RPMI7951 (cell line): Measurements from ENCODE around the gene RASGEF1B. TPM values are rescaled to one million over a fixed set of nuclear protein-coding genes. Genes with fewer than 3 reads are reported as not detected.

Experiments used
- DNase-seq: peaks from one replicate; pipeline ENCODE4 v3.0.0-alpha.2; 2012; ENCODE audit warnings: low read depth
- total RNA-seq: library from RNA; depleted of rRNA; stranded (reverse); fragments of >200 nt; shearing (Covaris generic); gene quantifications from 2 replicates; pipeline ENCODE4 v1.2.3, GENCODE V29; 2014

RASGEF1B gene
- total RNA-seq, 1 experiment from 2014 or later: not detected

DNA sequence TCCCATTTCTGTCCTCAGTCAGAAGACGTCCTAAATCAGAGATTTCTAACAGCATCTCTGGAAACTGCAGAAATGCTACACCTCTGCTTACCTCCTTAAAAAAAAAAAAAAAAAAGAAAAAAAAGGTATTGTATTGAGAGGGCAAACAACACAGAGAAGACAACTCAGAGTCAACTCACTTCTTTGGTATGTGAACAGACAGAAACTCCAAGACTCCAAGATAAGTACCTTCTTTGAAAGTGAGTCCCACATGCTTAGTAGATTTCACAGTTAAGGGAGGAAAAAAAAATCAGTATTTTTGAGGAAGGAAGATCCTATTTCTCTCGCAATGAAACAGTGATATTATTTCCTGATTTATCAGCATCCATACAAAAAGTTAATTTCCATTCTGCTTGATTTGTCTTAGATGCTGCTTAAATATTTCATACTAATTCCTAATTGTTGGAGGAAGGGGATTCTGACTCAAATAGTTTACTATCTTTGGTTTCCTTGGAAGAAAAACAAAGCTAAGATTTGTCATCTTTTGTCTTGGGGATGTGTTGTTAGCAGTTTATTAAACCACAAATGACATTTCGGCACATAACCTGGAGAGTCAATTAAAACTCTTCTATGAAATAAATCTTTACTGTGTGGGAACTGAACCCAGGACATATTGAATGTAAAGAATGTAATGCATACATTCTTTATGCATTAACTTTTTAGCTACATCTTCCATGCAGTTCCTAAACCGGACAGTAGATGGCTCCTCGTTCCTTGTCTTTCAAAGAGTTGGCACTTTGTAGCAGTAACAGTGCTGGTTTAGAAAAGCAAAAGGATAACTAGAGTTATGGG, 4.7 kb downstream of the RASGEF1B start:
- peak; percentile 50 for DNase-seq

DNA sequence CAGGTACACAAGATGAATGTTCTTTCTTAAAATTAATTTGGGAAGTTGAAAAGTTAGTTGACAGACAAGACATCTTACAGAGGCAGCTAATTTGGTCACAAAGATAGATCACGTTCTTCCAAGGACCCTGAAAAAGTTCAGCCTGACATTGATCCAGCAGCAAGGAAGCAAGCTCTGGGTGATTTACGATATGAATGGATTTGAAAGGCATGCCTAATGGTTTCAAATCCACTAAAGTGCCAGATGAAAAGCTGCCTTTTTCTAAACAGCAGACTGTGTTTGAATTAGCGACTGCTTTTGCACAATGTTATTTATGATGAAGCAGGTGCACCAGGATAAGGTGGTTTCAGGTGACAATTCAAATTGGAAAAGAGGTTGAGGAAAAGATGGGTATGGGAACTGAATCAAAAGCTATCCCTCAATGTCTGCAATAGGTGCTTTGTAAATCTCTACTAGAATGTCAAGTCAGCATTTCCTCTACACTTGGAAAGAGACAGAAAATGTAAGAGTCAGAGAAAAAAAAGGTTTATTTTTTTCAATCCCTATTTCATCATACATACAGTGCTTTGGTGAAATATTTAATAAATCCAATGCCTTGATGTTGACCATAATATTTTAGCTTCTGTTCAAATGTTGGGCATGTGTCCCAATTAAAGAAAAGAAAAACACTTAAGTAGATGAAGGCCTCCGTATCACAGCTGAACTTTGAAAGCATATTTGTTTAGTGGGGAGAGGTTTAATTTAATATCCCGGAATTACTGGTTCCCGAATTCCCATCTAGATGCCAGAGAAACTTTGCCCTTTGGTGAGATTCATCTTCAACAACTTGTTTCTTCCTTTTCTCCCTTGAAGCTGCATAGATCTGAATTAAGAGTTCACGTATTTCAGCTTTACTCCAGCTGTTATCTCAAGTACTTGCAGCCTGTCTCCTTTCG, 6.0 kb downstream of the RASGEF1B start:
- no peak for DNase-seq

DNA sequence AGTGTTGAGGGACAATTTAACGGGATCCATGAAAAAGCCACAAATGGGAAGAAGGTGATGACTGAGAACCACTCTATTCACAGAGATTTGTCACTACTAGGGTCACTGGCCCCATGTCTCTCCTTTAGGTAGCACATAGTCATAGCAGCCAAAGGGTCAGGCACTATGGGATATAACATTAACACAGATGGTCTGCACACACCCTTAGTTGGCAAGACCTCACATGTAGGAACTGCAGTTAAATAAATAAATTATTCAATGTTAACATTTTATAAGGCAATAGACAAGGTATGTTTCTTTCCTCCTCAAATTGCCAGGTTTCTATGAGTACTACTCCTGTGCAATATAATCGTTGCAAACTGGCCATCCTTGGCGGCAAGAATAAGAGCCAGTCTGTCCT, 10.9 kb downstream of the RASGEF1B start:
- no peak for DNase-seq

DNA sequence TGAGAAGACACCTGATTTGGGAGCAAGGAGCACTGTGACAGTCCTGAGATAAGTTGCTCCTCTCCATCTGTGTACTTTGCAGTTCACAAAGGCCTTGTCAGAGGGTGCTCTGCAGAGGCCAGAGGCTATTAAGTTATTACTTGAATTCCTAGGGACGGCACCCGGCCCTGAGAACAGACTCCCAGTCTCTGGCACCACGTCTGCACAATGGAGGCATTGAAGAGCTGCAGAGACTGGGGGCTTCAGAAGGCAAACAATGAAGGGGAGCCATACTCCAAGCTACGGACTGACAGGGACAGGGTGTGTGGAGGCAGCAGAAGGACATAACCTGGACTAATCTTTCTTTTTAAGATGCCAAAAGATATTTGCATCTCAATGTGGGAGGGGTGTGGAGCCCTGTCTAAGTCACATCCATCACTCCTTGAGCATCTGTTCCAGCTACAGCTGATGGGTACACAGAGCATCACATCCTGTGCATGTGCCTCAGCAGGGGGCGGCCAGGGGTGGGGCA, 11.5 kb downstream of the RASGEF1B start:
- DNase-seq: no peak

DNA sequence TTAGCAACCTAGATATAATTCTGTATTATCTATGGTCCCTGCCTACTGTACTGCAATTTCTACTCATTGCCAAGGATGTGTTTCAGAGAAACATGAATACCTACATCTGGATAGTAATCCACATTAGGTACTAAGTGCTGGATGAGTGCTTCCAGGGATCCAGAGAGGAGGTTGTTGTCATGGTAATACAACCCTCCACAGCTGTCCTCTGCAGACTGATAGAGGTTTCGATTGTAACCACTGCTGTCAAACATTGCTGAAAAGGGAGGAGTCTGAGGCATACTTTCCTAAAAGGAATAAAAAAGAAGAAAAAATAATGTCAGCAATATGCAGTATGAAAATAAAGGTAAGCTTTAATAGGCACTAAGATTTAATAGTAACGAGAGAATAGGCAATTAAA, 12.5 kb downstream of the RASGEF1B start:
- no peak for DNase-seq

DNA sequence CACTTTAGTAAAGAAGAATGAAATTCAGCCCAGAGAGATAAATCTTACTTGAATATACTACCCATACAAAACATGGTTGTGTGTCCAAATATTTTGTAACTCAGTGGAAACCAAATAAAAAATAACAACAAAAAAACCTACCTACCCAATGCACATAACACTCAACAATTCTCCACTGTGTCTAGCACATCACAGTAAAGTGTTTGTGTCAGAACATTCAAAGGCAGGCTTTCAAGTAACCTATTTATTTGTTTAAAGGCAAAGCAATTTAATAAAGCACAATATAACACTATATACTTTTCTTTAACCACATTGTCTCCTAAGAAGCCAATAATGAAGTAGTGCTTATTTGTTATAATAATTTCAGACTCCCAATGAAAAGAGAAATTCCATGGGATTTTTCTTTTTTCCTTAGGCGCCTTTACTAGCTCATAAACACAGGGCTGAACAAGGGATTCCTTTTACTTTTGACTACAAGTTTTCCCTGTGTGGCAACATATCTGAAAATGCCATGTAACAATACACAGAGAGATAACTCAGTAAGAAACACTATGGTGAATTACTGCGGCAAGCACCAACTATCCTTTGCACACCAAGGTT, 13.7 kb downstream of the RASGEF1B start:
- no peak for DNase-seq

DNA sequence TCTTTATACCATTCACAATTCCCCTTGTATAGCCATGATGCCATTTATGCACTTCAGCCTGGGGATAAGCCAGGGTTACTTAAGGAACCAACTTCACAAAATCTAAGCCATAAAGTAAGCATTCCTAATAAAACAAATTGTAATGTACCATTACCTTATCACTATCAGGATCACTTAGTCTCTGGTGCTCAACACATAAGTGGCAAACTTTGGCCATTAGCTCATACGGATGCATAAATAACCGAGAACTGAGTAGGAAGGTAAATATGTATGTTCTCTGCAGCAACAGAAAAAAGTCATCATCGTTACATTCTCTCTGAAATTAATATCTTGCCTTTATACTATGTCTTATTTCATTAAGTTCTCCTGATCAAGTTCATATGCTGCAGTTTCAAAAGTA, 14.4 kb downstream of the RASGEF1B start:
- DNase-seq: no peak

DNA sequence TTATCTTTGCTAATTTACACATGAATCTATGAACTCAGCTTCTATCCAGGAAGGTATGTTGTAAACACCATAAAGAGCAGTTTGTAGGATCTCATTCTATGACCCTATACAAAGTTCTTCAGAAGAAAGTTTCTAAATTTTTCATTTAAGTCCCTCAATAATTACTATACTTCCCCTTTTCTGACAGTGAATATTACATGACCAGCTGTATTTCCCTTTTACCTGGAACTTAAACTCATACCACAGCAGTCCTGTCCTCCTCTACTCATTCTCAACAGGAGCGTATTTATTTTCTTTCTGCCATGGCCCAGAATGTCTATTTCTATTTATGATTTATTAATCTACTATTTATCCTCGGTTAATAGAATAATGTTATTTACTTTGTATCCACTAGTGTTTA, 15.8 kb downstream of the RASGEF1B start:
- no peak for DNase-seq

DNA sequence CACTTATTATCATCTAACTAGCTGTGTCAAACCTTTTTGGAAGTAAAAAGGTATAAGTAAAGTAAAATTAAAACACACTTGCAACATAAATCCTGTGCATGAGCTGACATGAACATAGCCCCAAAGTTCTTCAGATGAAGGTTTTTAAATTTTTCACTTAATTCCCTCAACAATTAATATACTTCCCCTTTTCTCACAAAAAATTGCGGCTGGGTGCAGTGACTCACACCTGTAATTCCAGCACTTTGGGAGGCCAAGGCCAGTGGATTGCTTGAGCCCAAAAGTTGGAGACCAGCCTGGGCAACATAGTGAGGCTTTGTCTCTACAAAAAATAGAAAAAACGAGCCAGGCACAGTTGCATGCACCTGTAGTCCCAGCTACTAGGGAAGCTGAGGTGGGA, 16.8 kb downstream of the RASGEF1B start:
- no peak for DNase-seq

DNA sequence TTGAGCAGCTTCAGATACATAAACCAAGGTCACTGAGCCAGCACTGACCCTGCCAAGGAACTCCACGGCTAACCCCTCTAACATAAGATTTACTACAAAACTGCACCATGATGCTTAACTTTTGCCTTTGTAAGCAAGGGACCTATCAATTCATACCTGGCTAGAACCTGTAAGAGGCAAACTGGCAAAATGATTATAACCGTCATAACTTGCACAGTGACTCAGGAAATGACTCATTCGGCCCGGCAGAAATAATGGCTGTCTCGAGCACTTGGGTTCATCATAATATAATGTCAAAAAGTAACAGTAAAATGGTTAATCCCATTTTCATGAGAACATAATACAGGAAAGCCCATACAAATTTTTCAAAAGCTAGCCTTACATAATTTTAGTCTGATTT, 17.2 kb downstream of the RASGEF1B start:
- no peak for DNase-seq

DNA sequence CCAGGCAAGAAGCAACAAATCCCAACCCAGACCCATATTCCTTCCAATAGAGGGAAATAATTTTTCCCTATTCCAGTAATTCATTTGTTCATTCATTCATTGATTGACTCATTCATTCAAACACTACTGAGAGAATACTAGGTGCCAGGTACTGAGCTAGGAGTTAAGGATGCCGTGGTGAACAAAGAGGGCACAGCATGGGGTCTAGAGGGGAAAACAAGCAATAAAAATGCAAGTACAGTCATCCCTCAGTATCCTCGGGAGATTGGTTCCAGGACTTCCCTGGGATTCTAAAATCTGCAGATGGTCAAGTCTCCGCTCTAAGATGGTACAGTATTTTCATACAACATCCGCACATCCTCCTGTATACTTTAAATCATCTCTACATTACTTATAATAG, 18.7 kb downstream of the RASGEF1B start:
- DNase-seq: no peak

DNA sequence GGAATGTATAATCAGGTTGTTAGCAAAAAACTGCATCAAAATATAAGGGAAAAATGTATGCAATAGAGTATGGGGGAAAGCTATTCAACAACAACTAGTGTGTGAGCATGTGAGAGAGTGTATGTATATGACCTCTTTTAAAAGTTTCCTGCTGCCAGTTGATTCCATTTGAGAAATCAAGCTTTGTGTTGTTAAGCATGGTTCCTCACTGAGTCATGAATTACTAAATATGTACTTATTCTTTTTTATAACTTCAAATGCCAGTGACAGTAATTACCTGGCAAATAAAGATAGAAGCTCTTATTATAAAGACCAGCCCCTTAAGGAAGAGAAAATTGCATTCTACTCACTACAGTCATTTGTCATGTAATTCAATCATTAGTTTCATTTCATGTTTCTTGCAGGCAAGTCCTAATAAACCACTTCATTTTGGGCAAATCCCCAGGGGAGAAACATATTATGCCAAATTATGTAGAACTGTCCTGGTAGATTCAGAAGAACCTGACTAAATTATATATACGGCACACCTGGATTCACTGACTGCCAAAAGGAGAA, 19.2 kb downstream of the RASGEF1B start:
- no peak for DNase-seq

DNA sequence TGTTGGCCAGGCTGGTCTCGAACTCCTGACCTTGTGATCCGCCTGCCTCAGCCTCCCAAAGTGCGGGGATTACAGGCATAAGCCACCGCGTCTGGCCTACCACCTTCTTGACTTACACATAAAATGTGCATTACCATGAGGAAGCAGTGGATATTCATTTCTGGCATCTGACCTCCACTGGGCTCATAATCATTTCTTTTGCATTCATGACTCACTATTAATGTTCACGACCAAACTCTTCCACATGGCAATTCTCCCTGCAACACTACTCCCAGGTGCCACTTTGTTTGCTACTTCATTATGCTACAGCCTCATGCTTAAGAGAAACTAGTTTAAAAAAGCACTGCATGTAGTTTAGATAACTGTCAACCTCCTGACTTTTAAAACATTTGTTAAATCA, 22.7 kb downstream of the RASGEF1B start:
- DNase-seq: no peak

DNA sequence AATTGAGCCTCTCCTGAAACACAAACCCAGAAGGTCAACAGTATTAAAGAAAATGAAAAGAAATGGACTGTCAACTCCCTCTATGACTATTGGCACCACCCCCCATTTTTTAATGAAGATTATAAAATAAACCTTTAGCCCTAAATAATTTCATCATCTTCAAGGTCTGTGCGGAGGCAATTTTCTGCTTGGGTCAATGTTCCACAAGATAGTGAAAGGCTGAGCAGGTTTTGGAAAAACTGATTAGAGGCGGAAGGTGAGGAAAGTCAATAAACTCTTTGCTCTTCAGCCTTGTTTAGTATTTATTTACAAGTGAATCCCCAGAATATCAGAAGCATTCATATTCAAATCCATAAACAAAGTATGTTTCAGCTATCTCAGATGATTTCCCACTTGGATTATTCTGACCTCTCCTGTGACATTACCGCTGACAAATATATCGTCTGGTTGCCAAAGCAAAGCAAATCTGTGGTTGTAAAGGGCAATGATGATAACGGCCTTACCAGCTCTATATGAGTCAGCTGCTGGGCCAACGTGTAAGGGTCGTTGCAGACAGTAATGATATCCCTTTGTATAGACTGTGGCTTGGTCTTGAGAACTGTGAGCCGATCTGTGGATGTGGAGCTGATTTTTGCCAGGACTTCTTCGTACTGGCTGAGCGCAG, 24.0 kb downstream of the RASGEF1B start:
- no peak for DNase-seq

DNA sequence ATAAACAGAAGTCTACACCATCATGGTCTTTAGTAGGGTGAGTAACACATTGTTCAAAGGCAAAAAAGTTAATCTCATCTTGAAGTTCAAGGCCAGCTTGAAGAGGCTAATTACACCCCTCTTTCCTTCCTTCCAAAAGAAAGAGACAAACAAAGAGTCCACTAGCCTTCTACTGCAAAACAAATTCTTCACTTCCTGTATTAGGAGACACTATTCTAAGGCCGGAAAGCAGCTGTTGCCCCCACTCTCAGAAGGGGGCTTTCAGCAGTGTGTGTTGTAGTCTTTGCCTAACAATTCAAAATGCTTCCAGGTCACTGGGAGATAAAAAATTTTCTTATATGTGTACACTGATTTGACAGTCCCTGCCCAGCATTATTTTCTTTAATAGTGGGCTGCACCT, 25.1 kb downstream of the RASGEF1B start:
- DNase-seq: no peak

DNA sequence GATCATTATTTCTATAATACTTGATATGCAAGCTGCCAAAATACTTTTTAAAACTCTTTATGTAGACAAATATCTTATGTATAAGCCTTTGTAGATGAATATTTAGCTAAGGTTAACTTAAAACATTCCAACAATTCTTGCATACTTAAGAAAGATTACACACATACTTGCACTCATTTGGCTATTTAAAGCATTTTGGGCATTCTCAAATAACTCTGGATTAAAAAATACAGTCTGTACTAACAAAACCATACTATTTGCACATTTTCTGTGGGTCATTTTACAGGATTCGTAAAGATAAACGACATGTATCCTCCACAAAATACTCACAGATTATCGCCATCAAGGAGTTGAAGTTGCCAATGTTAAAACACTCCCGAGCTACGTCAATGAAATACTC, 26.5 kb downstream of the RASGEF1B start:
- DNase-seq: no peak

DNA sequence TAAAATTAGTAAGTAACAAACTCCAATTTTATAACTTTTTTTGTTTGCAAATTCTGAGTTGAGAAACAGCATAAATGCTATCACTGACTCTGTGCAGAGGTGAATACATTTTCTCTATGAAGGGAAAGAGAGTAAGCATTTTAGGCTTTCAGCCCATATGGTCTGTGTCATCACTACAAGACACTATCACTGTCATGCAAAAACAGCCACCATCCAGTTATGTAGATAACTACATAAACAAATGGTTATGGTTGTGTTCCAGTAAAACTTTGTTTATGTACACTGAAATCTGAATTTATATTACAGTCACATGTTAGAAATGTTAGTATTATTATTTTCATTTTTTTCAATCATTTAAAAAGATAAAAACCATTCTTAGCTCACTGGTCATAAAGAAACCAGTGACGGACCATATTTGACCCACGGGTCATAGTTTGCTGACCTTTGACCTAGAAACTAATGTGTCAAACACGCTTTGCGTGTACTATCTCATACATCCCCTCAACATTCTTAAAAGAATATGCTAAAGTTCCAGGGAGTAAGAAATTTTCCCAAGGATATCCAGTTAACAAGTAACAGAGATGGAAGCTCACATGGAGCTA, 29.1 kb downstream of the RASGEF1B start:
- no peak for DNase-seq

DNA sequence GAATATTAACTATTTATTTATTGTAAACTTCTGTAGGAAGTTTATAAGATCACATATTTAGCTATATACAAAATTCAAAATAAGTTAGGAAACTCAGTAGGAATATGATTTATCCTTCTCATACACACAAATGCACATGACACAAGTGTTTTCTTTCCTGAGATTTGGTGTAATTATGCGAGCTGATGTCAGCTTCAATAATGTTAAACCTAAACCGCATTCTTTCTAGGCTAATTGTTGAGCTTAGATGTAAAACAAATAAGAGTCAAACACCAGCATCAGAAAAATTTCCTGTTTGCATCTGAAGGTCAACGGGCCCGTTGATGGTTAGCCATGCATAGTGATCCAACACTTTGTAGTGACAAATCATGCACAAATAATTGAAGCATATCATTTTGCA, 30.8 kb downstream of the RASGEF1B start:
- no peak for DNase-seq

DNA sequence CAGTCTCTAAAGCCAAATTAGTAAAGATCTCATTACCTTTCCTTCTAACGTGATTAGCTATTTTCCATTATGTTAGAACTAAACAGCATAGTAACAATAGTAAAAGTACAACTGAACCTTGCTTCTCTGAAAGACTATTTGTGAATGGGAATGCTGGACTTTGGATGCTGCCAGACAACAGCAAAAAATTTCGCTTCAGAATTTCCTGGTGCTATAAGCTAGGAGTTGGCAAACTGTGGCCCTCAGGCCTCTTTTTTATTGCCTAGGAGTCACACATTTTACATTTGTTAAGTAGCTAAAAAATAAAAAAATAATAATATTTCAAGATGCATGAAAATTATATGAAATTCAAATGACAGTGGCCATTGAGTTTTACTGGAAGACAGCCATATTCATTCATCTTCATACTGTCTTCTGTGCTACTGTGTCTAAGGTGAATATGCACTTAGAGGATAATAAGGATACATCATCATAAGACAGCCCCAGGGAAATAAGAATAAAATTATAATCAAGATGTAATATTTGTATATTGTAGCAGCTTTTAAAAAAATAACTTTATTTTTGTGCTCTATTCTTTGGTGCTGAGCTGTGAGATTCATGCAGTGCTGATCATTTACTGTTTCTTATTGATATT, 34.6 kb downstream of the RASGEF1B start:
- DNase-seq: no peak

DNA sequence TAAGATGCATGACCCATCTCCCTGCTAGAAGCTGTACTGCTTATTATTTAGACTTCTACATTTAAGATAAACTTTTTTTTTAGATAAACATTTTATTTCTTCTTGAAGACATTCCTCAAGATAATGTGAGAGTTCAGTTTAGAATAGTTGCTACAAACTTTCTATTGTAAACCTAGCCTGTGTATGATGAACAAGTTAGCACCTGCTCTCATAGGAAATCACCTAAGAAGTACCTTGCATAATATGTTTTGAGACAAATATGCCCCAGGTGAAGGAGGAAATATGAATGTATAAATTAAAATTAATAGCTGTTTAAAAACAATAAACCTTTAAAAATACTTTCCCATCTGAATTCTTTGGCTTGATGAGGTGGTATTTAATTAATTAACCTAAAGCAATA, 35.6 kb downstream of the RASGEF1B start:
- DNase-seq: no peak

DNA sequence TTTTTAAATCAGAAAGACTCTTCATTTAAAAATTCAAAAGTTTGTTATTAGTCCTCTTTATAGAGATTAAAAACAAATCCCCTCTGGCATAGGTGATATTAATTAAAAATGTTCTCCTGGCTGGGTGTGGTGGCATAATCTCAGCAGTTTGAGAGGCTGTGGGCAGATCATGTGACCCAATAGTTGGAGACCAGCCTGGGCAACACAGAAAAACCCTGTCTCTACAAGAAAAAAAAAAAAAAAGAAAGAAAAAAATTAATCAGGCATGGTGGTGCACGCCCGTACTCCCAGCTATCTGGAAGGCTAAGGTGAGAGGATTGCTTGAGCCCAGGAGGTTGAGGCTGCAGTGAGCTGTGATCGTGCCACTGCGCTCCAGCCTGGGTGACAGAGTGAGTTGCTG, 38.9 kb downstream of the RASGEF1B start:
- no peak for DNase-seq
